Fibroblast of mammary gland (primary cell): ENCODE measurements around the gene PRICKLE2.

Experiments
- DNase-seq: peaks from one replicate; pipeline ENCODE4 v3.0.0-alpha.2; 2010; ENCODE audit warnings: low read depth
- H3K4me3 ChIP-seq: 2 replicates; pipeline ENCODE4 v1.5.1; 2011; ENCODE audit warnings: low read depth, mild to moderate bottlenecking, low read length, moderate library complexity; ENCODE audit not compliant: control insufficient read depth
- CTCF ChIP-seq: conservative IDR thresholded peaks from 2 replicates; pipeline ENCODE4 v1.5.1; 2011; ENCODE audit warnings: low read depth, low read length, inconsistent platforms; ENCODE audit not compliant: control insufficient read depth, insufficient read depth

The PRICKLE2 gene

GRCh38 chr3:64138046-64138445, 87.2 kb downstream of the PRICKLE2 start:
- H3K4me3 ChIP-seq = no peak overlapping the region
- peak; percentile 40 for DNase-seq
- no peak for TF ChIP-seq CTCF

DNA sequence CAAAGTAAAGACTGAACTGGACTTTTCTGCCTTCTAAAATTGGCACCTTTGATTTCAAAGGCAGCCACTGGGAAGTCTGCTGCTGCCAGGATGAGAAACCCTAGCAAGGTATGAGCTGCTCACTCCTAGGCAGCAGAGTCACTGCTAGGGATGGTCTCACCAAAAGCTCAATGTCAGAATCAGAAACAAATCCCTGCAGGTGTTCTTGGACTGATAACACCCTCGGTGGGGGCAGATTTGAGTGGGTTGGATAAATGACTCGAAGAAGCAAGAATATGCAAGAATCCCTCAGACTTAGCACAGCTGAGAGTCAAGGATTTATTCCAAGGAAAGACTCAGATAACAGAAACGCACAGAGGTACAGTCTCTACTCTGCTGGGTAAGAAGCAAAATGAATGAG, 90.4 kb downstream of the PRICKLE2 start:
- TF ChIP-seq CTCF = no peak
- no peak overlapping the region for H3K4me3 ChIP-seq
- no peak for DNase-seq

DNA sequence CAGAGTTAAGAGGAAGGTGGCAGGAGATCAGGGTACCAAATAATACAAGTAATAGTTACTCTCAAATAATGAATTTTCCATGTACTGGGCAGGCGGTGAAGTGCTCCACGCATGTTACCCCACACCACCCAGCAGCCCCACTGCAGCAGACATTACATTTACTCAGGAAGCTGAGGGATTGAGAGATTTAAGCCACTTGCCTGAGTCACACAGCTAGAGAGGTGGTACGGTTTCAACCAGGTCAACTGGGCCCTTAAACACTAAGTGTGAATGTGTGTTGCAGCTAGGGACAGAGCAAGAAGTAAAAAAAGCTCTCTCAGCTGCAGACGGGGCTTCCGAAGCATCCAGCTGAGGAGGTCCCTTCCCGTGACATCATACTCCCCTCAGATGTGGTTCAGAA, 91.3 kb downstream of the PRICKLE2 start:
- no peak for TF ChIP-seq CTCF
- no peak for DNase-seq
- no peak overlapping the region for H3K4me3 ChIP-seq

DNA sequence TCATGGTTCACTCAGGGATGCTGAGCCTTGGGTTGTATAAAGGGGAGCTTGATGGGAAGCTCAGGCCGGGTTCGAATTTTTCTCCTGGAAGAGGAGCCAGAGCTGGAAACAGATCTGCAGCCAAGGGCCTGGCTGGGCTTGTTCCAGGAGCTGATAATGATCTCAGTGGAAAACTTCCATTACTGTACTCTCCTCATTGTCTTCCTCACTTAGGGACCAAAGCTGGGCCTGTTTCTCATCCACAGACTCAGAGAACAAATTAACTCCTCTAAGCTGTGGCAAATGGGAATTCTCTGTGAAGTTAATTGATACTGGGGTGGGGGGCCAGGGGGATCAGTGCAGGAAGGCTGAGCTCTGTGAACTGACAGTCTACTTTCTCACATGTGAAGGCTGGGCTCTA, 92.0 kb downstream of the PRICKLE2 start:
- no peak for TF ChIP-seq CTCF
- no peak for DNase-seq
- no peak overlapping the region for H3K4me3 ChIP-seq

DNA sequence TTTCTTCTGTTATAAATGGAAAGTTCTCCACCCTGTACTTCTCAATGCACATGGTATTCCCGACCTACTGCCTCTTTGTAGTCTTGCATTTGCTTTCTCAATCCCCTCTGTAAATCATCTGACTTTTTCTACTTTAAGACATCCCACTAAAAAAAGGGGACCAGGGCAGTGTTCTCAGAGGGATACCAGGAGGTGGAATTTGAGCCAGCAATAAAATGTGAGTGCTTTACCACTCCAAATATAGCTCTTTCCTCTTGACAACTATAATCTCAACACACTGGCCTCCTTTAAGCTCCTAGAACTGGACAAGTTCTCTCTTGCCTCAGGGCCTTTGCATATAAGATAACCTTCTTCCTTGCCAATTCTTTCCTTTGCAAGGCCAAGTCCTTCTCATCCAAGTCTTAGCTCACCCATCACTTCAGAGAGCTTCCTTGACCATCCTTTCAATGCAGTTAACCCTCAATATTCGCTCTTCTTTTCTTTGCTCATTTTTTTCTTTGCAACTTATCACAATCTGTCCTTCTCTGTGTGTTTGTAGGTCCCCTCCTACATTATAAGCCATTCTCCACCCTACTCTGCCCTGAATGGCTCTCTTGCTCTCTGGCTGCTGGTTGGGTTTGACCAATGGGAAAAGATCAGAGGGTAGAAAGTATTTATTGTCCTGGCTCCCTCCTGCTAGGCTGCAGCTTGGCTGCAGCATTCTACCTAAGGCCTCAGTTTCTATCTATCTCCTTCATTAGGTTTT, 93.4 kb downstream of the PRICKLE2 start:
- no peak for DNase-seq
- H3K4me3 ChIP-seq = no peak overlapping the region
- TF ChIP-seq CTCF = no peak

DNA sequence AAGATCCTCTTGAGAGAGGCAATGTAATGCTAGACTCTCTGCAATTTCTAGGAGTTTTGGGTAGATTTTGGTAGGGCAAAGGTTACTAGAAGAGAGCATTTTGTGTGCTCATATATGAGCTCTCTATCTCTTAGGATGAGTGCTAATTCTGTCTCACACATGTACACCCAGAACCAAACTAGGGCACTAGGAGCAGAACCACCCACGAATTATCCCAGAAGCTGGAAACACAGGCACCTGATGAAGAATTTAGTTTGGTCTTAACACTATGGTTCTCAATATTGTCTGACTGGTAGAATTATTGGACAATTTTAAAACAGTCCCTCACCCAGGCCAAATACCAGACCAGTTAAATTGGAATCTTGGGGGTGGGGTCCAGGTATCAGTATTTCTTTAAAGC, 94.8 kb downstream of the PRICKLE2 start:
- H3K4me3 ChIP-seq = no peak overlapping the region
- no peak for TF ChIP-seq CTCF
- DNase-seq = no peak

- TF ChIP-seq CTCF = no peak
- H3K4me3 ChIP-seq = no peak overlapping the region
- DNase-seq = no peak
Observed at GRCh38 chr3:64129581-64129980, 95.7 kb downstream of the PRICKLE2 start.
